Ectodermal cell (in vitro differentiated cells): Measurements from ENCODE around the gene SEZ6L.

Experiments used
- H3K27ac ChIP-seq: 2 replicates; pipeline ENCODE4 v1.7.0; 2013; ENCODE audit warnings: mild to moderate bottlenecking, low read depth, low read length; ENCODE audit not compliant: insufficient read depth, poor library complexity, severe bottlenecking
- H3K27me3 ChIP-seq: 2 replicates; pipeline ENCODE4 v1.7.0; 2013; ENCODE audit warnings: mild to moderate bottlenecking, low read length; ENCODE audit not compliant: insufficient read depth, control insufficient read depth, poor library complexity, severe bottlenecking
- H3K36me3 ChIP-seq: one replicate; pipeline ENCODE4 v1.7.0; 2013; ENCODE audit warnings: low read length; ENCODE audit not compliant: control insufficient read depth, insufficient read depth
- H3K4me1 ChIP-seq: one replicate; pipeline ENCODE4 v1.7.0; 2013; ENCODE audit warnings: low read length; ENCODE audit not compliant: control insufficient read depth, insufficient read depth
- H3K4me3 ChIP-seq: 2 replicates; pipeline ENCODE4 v1.7.0; 2013; ENCODE audit warnings: low read depth, low read length, control low read depth; ENCODE audit not compliant: insufficient read depth
- H3K9me3 ChIP-seq: 2 replicates; pipeline ENCODE4 v1.7.0; 2013; ENCODE audit warnings: mild to moderate bottlenecking, low read length, moderate library complexity; ENCODE audit not compliant: control insufficient read depth
- WGBS, 2 experiments: methylation state at CpG; one replicate each; pipeline ENCODE4 v1.1.7; 2013; ENCODE audit warnings: missing lambda C conversion rate in 2 of 2; 5-methylcytosine and 5-hydroxymethylcytosine counted together

Gene SEZ6L

DNA sequence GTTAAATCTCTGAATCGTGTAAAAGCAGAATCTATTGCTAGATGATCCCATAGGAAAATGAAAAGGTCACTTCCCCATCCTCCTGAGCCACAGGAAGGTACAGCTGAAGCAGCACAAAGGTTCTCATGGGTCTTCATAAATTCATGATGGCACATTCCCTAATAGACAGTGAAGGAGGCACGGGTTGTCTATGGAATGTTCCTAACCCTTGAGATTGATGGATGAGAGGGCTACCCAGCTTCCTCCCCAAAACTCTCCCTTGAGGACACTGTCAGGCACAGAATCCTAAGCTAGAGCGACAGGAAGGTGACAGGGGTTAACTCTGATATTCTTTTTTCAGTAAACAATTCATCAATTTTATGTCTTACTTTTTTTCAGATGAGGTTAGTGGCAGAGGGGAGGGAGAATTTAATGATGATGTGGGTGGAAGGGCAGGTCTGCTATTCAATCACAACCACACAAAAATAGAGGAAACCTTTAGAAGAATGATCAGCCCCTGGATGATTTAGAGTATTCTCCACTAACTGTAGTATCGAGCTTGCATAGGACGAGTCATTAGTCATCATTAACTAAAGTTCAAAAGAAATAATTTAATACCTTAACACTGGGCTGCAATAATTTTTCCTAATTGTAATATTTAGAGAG, 33.1 kb downstream of the SEZ6L start:
- Histone ChIP-seq H3K4me3 (no peak overlapping the region), H3K4me1 (no peaks in the 10 kb centered on the region), H3K9me3 (no peaks in the 10 kb centered on the region), H3K36me3 (no peaks in the 10 kb centered on the region), H3K27me3 (no peaks in the 10 kb centered on the region), H3K27ac (no peak overlapping the region)
- WGBS, 2 experiments, result 86 to 87% methylated on average over 4 of the region's 5 CpGs

- Histone ChIP-seq H3K4me3 (no peak overlapping the region), H3K27ac (no peak overlapping the region)
- 84 to 88% methylated on average over 2 to 4 of the region's 4 CpGs for WGBS, 2 experiments
Measured at GRCh38 chr22:26205494-26205893, 36.2 kb downstream of the SEZ6L start.

DNA sequence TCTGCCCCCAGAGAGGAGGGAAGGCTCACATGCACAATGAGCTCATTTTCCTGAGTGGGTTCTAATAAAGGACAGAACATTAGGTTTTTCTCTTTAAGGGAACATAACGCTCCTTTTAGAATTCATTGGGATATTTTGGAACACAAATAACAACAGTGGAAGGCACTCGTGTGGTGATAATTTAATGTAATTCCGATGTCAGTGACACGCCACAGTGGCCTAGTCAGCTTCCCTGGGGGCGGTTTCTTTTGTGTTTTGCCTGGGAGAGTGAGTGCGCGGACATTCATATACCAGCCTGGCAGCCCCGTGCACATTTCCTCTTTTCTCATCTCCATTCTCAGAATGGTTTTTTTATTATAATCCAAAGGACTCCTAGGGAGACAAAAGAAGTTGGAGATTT, 41.1 kb downstream of the SEZ6L start:
- H3K27me3 ChIP-seq, result no peaks in the 10 kb centered on the region
- H3K4me1 ChIP-seq, result no peaks in the 10 kb centered on the region
- H3K4me3 ChIP-seq, result no peak overlapping the region
- no peak overlapping the region for H3K27ac ChIP-seq
- WGBS, 2 experiments, result 89% methylated on average over 8 of the region's 8 CpGs
- H3K36me3 ChIP-seq, result no peaks in the 10 kb centered on the region
- H3K9me3 ChIP-seq, result no peaks in the 10 kb centered on the region

More at GRCh38 chr22:26205494-26205893, 36.2 kb downstream of the SEZ6L start:
- Histone ChIP-seq H3K36me3 (no peaks in the 10 kb centered on the region), H3K27me3 (no peaks in the 10 kb centered on the region), H3K4me1 (no peaks in the 10 kb centered on the region), H3K9me3 (no peaks in the 10 kb centered on the region)

GRCh38 chr22:26213826-26214225, 44.6 kb downstream of the SEZ6L start:
- WGBS, 2 experiments, result 94 to 95% methylated on average over 1 of the region's 1 CpG
- H3K27ac ChIP-seq, result no peak overlapping the region
- no peak overlapping the region for H3K4me3 ChIP-seq
- H3K4me1 ChIP-seq, result no peaks in the 10 kb centered on the region
- H3K27me3 ChIP-seq, result no peaks in the 10 kb centered on the region
- no peaks in the 10 kb centered on the region for H3K9me3 ChIP-seq
- no peaks in the 10 kb centered on the region for H3K36me3 ChIP-seq

GRCh38 chr22:26214466-26214865, 45.2 kb downstream of the SEZ6L start:
- no peaks in the 10 kb centered on the region for H3K36me3 ChIP-seq
- no peaks in the 10 kb centered on the region for H3K27me3 ChIP-seq
- H3K9me3 ChIP-seq, result no peaks in the 10 kb centered on the region
- H3K4me1 ChIP-seq, result no peaks in the 10 kb centered on the region
- H3K27ac ChIP-seq, result no peak overlapping the region
- WGBS, 2 experiments, result 97 to 99% methylated on average over 3 to 4 of the region's 4 CpGs
- no peak overlapping the region for H3K4me3 ChIP-seq

DNA sequence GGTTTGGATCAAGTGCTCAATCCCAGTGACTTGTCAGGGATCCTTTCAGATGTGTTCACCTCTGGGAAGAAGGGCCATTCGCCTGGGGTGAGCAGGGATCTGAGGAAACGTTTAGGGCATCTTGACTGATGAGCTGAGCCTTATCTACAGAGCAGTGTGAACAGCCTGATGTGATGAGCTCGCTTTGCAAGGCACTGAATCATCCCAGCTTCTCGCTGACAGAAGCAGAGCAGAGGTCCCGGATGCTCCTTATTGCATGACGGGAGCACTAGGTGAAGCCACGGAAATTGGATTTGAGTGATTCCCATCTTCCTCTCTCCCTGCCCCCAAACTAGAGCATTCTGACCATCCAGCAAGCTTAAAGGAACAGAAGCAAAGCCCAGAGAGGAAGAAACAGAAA, 46.5 kb downstream of the SEZ6L start:
- H3K27me3 ChIP-seq, result no peaks in the 10 kb centered on the region
- no peaks in the 10 kb centered on the region for H3K9me3 ChIP-seq
- 69 to 73% methylated on average over 7 of the region's 7 CpGs for WGBS, 2 experiments
- H3K36me3 ChIP-seq, result no peaks in the 10 kb centered on the region
- no peak overlapping the region for H3K4me3 ChIP-seq
- H3K4me1 ChIP-seq, result no peaks in the 10 kb centered on the region
- no peak overlapping the region for H3K27ac ChIP-seq

DNA sequence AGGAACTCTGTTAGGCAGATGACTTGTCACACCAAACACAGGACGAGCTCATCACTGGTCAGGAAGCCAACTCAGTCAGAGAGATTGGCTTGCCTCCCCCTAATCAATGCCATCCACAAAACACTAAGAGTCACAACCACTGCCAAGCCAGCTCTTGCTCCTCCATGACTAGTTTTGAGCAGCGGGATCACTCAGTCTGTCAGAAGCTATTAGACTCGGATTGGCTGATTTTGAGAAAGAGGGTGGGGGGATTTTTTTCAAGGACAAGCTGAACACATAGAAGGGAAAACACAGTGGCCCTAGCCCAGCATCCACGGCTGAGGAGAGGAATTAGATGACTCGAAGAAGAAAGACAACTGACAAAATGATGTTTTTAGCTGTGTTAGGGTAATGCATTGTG, 55.9 kb downstream of the SEZ6L start:
- no peaks in the 10 kb centered on the region for H3K4me1 ChIP-seq
- no peaks in the 10 kb centered on the region for H3K9me3 ChIP-seq
- WGBS, 2 experiments, result 81% methylated on average over 5 of the region's 5 CpGs
- H3K36me3 ChIP-seq, result no peaks in the 10 kb centered on the region
- no peak overlapping the region for H3K4me3 ChIP-seq
- H3K27ac ChIP-seq, result no peak overlapping the region
- H3K27me3 ChIP-seq, result no peaks in the 10 kb centered on the region

GRCh38 chr22:26226538-26227297, 57.5 kb downstream of the SEZ6L start:
- no peak overlapping the region for H3K27ac ChIP-seq
- 88 to 92% methylated on average over 7 of the region's 7 CpGs for WGBS, 2 experiments

GRCh38 chr22:26229910-26230309, 60.6 kb downstream of the SEZ6L start:
- no peak overlapping the region for H3K4me3 ChIP-seq
- H3K9me3 ChIP-seq, result no peaks in the 10 kb centered on the region
- no peak overlapping the region for H3K27ac ChIP-seq
- H3K36me3 ChIP-seq, result no peaks in the 10 kb centered on the region
- H3K27me3 ChIP-seq, result no peaks in the 10 kb centered on the region
- 90 to 91% methylated on average over 4 of the region's 4 CpGs for WGBS, 2 experiments
- H3K4me1 ChIP-seq, result no peaks in the 10 kb centered on the region

More at GRCh38 chr22:26226538-26227297, 57.5 kb downstream of the SEZ6L start:
- no peaks in the 10 kb centered on the region for H3K4me1 ChIP-seq
- H3K9me3 ChIP-seq, result no peaks in the 10 kb centered on the region
- H3K4me3 ChIP-seq, result no peak overlapping the region
- no peaks in the 10 kb centered on the region for H3K27me3 ChIP-seq
- no peaks in the 10 kb centered on the region for H3K36me3 ChIP-seq

DNA sequence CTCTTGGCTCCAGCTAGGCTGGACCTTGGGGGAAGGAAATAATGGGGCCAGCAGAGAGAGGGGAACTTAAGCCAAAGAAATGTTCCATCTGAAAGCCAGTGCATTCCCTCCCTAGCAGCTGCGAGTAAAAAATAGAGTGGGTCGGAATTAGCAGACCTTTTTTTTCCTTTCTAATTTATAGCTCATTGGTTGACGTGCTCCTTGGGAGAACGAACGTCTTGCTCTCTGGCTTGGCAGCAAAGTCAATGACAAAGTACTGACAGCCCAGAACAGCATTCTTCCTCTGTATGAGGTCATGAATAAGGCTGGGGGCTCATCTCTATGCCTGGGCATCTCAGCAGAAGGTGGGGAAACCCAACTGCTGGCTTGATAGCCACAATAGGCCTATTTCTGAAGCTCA, 65.0 kb downstream of the SEZ6L start:
- Histone ChIP-seq H3K27me3 (no peaks in the 10 kb centered on the region), H3K27ac (no peak overlapping the region), H3K4me1 (no peaks in the 10 kb centered on the region), H3K9me3 (no peaks in the 10 kb centered on the region), H3K4me3 (no peak overlapping the region), H3K36me3 (no peaks in the 10 kb centered on the region)
- WGBS, 2 experiments, result 87% methylated on average over 5 of the region's 5 CpGs
